Activated naive CD4-positive, alpha-beta T cell treated with anti-CD3 and anti-CD28 coated beads, Interleukin-2, amount 50 U/mL, for 24 hours (primary cell): ENCODE data around the gene TAF8.

ENCODE experiments used
- H3K27ac Mint-ChIP-seq: one replicate; pipeline ENCODE4 v1.8.0; 2021; ENCODE audit warnings: mild to moderate bottlenecking, mixed read lengths
- H3K27me3 Mint-ChIP-seq: one replicate; pipeline ENCODE4 v1.8.0; 2021; ENCODE audit warnings: mixed read lengths
- H3K36me3 Mint-ChIP-seq: one replicate; pipeline ENCODE4 v1.8.0; 2021; ENCODE audit warnings: mixed read lengths
- H3K4me1 Mint-ChIP-seq: one replicate; pipeline ENCODE4 v1.8.0; 2021; ENCODE audit warnings: mixed read lengths
- H3K4me3 Mint-ChIP-seq: one replicate; pipeline ENCODE4 v1.8.0; 2021; ENCODE audit warnings: mild to moderate bottlenecking, mixed read lengths
- H3K9me3 Mint-ChIP-seq: one replicate; pipeline ENCODE4 v1.8.0; 2021; ENCODE audit warnings: mixed read lengths

Gene TAF8

GRCh38 chr6:42068872-42069522 is 18.7 kb downstream of the TAF8 start:
- Mint-ChIP-seq H3K36me3 (peaks cover 15% of the 10 kb centered on the region), H3K9me3 (no peaks in the 10 kb centered on the region), H3K27me3 (no peaks in the 10 kb centered on the region), H3K4me1 (peaks cover 8% of the 10 kb centered on the region), H3K4me3 (no peak overlapping the region), H3K27ac (no peak overlapping the region)

GRCh38 chr6:42071881-42072583 is 21.7 kb downstream of the TAF8 start:
- peaks cover 17% of the 10 kb centered on the region for H3K4me1 Mint-ChIP-seq
- H3K27ac Mint-ChIP-seq, result no peak overlapping the region
- peaks cover 13% of the 10 kb centered on the region for H3K36me3 Mint-ChIP-seq
- H3K9me3 Mint-ChIP-seq, result no peaks in the 10 kb centered on the region
- no peaks in the 10 kb centered on the region for H3K27me3 Mint-ChIP-seq
- H3K4me3 Mint-ChIP-seq, result no peak overlapping the region

- Mint-ChIP-seq H3K27ac (peak overlapping the region; percentile 43), H3K36me3 (peaks cover 11% of the 10 kb centered on the region)
Measured at GRCh38 chr6:42073287-42073686, 23.0 kb downstream of the TAF8 start.

GRCh38 chr6:42075159-42075838 is 25.0 kb downstream of the TAF8 start:
- H3K27ac Mint-ChIP-seq, result no peak overlapping the region
- no peak overlapping the region for H3K4me3 Mint-ChIP-seq
- H3K36me3 Mint-ChIP-seq, result peaks cover 13% of the 10 kb centered on the region
- peaks cover 17% of the 10 kb centered on the region for H3K4me1 Mint-ChIP-seq
- no peaks in the 10 kb centered on the region for H3K9me3 Mint-ChIP-seq
- no peaks in the 10 kb centered on the region for H3K27me3 Mint-ChIP-seq

More at GRCh38 chr6:42073287-42073686, 23.0 kb downstream of the TAF8 start:
- no peaks in the 10 kb centered on the region for H3K27me3 Mint-ChIP-seq
- H3K4me1 Mint-ChIP-seq, result peaks cover 17% of the 10 kb centered on the region
- no peak overlapping the region for H3K4me3 Mint-ChIP-seq
- no peaks in the 10 kb centered on the region for H3K9me3 Mint-ChIP-seq

DNA sequence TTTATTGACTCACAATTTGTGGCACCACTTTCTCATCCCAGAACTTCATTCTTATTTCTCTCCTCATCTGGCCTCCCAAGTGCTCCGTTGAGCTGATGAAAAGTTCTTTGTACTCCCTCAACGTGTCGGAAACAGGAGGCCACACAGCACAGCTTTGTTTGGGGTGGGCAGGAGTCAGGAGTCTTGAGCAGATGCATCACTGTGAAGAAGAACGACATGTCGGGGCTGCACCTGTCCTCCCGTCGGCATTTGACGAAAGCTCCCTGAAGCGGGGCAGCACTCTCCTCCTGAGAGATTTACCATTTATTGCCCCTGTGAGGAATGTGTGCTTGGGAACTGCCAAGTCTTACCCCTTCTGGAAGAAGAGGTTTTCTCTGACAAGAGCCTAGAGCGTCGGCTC is 28.1 kb downstream of the TAF8 start:
- Mint-ChIP-seq H3K4me1 (peaks cover 13% of the 10 kb centered on the region), H3K9me3 (no peaks in the 10 kb centered on the region), H3K27me3 (no peaks in the 10 kb centered on the region), H3K27ac (no peak overlapping the region), H3K4me3 (no peak overlapping the region), H3K36me3 (peaks cover 10% of the 10 kb centered on the region)

GRCh38 chr6:42079941-42080464 is 29.7 kb downstream of the TAF8 start:
- peaks cover 5% of the 10 kb centered on the region for H3K36me3 Mint-ChIP-seq
- H3K27ac Mint-ChIP-seq, result no peak overlapping the region
- H3K4me1 Mint-ChIP-seq, result peaks cover 4% of the 10 kb centered on the region
- H3K27me3 Mint-ChIP-seq, result no peaks in the 10 kb centered on the region
- no peak overlapping the region for H3K4me3 Mint-ChIP-seq
- no peaks in the 10 kb centered on the region for H3K9me3 Mint-ChIP-seq

DNA sequence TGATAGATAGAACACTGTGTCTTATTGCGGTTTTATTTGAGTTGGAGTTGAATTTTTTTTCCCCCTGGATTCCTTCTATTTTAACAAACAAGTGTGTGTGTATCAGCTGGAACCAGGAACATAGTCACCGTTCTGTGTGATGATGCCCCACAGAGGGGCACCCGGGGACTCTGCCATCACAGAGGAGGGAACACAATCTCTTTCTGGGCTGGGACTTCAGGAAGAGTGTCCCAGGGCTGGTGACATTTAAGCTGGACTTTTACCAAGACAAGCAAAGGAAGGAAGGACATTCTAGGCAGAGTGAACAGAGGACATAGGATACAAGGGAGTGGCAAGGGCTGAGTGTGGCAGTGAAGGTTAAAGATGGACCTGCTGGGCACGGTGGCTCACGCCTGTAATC is 33.2 kb downstream of the TAF8 start:
- Mint-ChIP-seq H3K36me3 (peaks cover 2% of the 10 kb centered on the region), H3K4me3 (no peak overlapping the region), H3K9me3 (no peaks in the 10 kb centered on the region), H3K4me1 (no peaks in the 10 kb centered on the region), H3K27me3 (no peaks in the 10 kb centered on the region), H3K27ac (peak overlapping the region; percentile 27)

DNA sequence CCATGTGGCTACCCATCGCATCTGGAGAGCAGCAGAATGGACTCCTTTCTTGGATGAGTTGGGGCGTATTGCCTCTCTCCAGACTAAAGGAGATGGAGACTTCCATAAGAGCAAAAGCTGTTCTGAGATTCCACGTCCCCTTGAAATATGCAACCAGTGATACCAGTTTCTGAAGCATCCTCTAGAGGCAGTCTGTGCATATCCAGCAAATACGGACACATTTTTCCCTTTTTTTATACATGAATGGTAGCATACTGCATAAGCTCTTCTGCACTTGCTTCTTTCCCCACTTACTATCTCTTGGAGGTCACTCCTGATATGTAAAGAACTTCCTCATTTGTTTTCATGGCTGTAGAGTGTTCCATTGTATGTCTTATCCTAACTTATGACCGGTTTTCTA is 34.6 kb downstream of the TAF8 start:
- H3K4me3 Mint-ChIP-seq, result no peak overlapping the region
- H3K9me3 Mint-ChIP-seq, result no peaks in the 10 kb centered on the region
- no peak overlapping the region for H3K27ac Mint-ChIP-seq
- no peaks in the 10 kb centered on the region for H3K27me3 Mint-ChIP-seq
- H3K4me1 Mint-ChIP-seq, result no peaks in the 10 kb centered on the region
- peaks cover 2% of the 10 kb centered on the region for H3K36me3 Mint-ChIP-seq

DNA sequence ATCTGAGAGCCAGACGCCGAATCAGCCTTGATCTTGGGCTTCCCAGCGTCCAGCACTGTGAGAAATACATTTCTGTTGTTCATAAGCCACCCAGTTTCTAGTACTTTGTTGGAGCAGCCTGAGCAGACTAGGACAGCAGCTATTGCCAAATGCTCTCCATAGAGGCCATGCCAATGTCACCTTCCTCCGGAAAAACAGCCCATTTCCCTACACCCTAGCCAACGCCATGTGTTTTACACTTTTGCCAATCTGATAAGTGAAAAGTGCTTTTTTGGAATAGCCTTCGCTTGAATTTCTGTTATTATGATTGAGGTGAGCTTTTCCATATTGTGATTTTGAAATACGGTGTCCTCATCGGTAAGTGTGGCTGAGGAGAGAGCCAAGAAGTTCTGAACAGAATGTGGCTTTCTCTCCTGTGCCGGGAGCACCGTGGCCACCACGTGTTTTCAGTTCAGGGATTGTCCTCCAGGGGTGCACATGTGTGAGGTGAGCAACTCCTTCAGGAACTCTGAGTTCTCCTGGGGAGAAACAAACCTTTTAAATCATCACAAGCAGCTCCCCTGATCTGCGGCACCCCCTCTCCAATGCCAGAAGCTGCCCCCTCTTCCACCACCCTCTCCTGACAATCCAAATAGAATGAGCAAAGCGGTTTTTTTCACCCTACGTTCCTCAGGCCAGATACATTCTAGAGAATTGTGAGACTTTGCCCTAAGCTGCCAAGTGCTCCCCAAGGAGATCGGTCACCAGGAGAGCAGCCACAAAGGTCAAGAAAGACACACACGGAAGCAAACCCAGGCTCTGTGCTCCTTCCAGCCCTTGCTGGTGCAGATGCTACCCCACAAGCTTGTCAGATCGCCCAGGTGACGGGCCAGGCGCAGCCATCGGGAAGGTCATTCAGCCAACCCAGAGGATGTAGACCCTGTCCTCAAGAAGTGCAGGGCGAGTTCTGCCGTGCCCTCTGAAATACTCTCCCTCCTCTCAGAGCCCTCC is 36.0 kb downstream of the TAF8 start:
- H3K4me3 Mint-ChIP-seq, result no peak overlapping the region
- H3K27ac Mint-ChIP-seq, result no peak overlapping the region
- H3K4me1 Mint-ChIP-seq, result no peaks in the 10 kb centered on the region
- no peaks in the 10 kb centered on the region for H3K9me3 Mint-ChIP-seq
- H3K27me3 Mint-ChIP-seq, result no peaks in the 10 kb centered on the region
- H3K36me3 Mint-ChIP-seq, result peaks cover 2% of the 10 kb centered on the region

- Mint-ChIP-seq H3K36me3 (no peaks in the 10 kb centered on the region), H3K4me3 (no peak overlapping the region), H3K4me1 (no peaks in the 10 kb centered on the region), H3K27ac (no peak overlapping the region), H3K9me3 (no peaks in the 10 kb centered on the region), H3K27me3 (no peaks in the 10 kb centered on the region)
Measured at GRCh38 chr6:42088101-42088591, 37.8 kb downstream of the TAF8 start.

DNA sequence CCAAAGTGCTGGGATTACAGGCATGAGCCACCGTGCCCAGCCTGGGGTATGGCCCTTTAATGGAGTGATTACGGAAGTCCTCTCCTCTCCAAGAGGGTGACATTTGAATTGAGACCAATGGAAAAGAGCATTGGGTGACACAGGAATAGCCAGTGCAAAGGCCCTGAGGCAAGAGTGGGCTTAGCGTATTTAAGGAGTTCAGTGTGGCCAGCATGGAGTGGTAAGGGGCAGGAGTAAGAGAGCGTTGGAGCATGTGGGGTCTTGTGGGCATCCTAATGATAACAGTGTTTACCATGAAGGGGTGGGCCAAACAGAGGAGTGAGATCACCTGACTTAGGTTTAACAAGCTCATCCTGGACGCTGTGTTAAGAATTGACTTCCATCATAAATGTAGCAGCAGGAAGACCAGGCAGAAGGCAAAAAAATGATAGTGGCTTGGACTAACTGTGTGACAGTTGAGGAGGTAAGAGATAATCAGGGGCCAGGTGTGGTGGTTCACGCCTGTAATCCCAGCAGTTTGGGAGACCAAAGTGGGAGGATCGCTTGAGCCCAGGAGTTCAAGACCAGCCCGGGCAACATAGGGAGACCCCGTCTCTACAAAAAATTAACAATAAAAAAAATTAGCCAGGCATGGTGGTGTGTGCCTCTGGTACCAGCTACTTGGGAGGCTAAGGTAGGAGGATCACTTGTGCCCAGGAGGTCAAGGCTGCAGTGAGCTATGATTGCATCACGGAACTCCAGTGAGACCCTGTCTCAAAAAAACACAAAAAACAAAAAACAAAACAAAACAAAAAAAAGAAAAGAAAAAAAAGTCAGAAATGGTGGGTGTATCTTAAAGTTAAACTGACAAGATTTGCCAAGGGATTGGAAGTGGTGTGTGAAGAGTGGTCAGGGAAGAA is 40.7 kb downstream of the TAF8 start:
- Mint-ChIP-seq H3K4me3 (no peak overlapping the region), H3K27ac (peak overlapping the region; percentile 3), H3K4me1 (no peaks in the 10 kb centered on the region), H3K36me3 (no peaks in the 10 kb centered on the region), H3K9me3 (no peaks in the 10 kb centered on the region), H3K27me3 (no peaks in the 10 kb centered on the region)

- H3K4me3 Mint-ChIP-seq, result no peak overlapping the region
Measured at GRCh38 chr6:42091718-42092023, 41.3 kb downstream of the TAF8 start.

GRCh38 chr6:42093582-42094329 is 43.4 kb downstream of the TAF8 start:
- Mint-ChIP-seq H3K4me3 (no peak overlapping the region), H3K9me3 (no peaks in the 10 kb centered on the region), H3K27ac (no peak overlapping the region), H3K36me3 (no peaks in the 10 kb centered on the region), H3K4me1 (no peaks in the 10 kb centered on the region), H3K27me3 (no peaks in the 10 kb centered on the region)

More at GRCh38 chr6:42091718-42092023, 41.3 kb downstream of the TAF8 start:
- Mint-ChIP-seq H3K36me3 (no peaks in the 10 kb centered on the region), H3K9me3 (no peaks in the 10 kb centered on the region), H3K4me1 (no peaks in the 10 kb centered on the region), H3K27me3 (no peaks in the 10 kb centered on the region), H3K27ac (peak overlapping the region; percentile 3)

DNA sequence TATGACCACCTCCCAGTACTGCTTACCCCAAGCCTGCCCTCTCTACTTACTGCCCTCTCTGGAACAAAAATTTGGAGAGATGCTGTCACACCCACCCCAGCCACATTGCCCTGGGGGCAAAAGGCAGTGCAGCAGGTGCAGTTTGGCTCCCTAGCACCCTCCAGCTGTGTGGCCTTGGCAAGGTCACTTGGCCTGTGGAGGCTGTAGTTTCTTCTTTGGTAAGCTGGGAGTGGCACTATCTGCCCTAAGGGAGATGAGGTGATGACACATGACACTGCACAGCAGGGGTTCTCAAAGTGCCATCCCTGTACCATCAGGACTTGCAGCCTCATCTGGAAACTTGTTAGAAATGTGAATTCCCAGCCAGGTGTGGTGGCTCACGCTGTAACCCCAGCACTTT is 44.8 kb downstream of the TAF8 start:
- Mint-ChIP-seq H3K4me3 (no peak overlapping the region), H3K27me3 (no peaks in the 10 kb centered on the region), H3K27ac (no peak overlapping the region), H3K9me3 (no peaks in the 10 kb centered on the region), H3K4me1 (no peaks in the 10 kb centered on the region), H3K36me3 (no peaks in the 10 kb centered on the region)
